ENCODE data around the gene LAMB4.

LAMB4 gene

GRCh38 chr7:107982042-107982840 lies 147.9 kb downstream of the LAMB4 start:
- DNase-seq, result no peak

- no peak for DNase-seq
Observed at GRCh38 chr7:107981466-107981865, 148.7 kb downstream of the LAMB4 start.

GRCh38 chr7:107980671-107981190 lies 149.4 kb downstream of the LAMB4 start:
- DNase-seq, result no peak

- no peak for DNase-seq
Observed at GRCh38 chr7:107980171-107980570, 150.0 kb downstream of the LAMB4 start.

GRCh38 chr7:107978815-107979408 lies 151.2 kb downstream of the LAMB4 start:
- DNase-seq, result no peak

GRCh38 chr7:107977048-107977447 lies 153.1 kb downstream of the LAMB4 start:
- DNase-seq, result no peak

GRCh38 chr7:107976620-107977019 lies 153.5 kb downstream of the LAMB4 start:
- DNase-seq, result no peak

GRCh38 chr7:107975394-107976013 lies 154.7 kb downstream of the LAMB4 start:
- no peak for DNase-seq

- DNase-seq, result no peak
Observed at GRCh38 chr7:107973861-107974260, 156.3 kb downstream of the LAMB4 start.
